GM12891 (cell line): Measurements from ENCODE around the gene CHRND.

ENCODE experiments used
- POLR2A ChIP-seq: IDR thresholded peaks from 2 replicates; pipeline ENCODE4 v1.6.1; 2011; ENCODE audit warnings: low read depth, low read length, control low read depth
- POLR2AphosphoS5 ChIP-seq: IDR thresholded peaks from 2 replicates; pipeline ENCODE4 v1.6.1; 2011; ENCODE audit warnings: low read depth, low read length, control low read depth
- TAF1 ChIP-seq: IDR thresholded peaks from 2 replicates; pipeline ENCODE4 v1.6.1; 2011; ENCODE audit warnings: low read depth, low read length, control low read depth

- TF ChIP-seq TAF1 (no peak), POLR2A (no peak), POLR2AphosphoS5 (no peak)
These were observed 47.2 kb upstream of the CHRND start for GRCh38 chr2:232478571-232479340.
